Activated T-cell treated with anti-CD3 and anti-CD28 coated beads for 4 hours (primary cell): Measurements from ENCODE around the gene TSHZ2.

Experiments
- DNase-seq: peaks from one replicate; pipeline ENCODE4 v3.0.0-alpha.2; 2020

The TSHZ2 gene

DNA sequence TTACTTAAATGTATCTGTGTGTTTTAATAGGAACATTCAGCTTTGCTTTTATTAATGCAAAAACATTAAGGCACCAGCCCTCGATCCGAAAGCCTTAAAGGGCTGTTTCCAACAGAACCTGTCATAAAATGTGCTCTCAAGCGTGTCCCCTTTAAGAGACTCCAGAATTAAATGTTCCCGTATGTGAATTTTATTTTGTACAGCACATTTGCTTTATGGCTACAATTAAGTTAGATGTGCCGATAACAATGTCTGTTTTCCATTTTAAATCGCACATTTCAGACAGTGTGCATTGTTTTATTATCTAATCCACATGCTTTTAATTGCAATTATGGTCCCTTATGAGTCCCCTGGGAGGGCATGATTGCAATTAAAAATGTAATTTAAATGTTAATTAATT, 198.9 kb downstream of the TSHZ2 start:
- no peak for DNase-seq

DNA sequence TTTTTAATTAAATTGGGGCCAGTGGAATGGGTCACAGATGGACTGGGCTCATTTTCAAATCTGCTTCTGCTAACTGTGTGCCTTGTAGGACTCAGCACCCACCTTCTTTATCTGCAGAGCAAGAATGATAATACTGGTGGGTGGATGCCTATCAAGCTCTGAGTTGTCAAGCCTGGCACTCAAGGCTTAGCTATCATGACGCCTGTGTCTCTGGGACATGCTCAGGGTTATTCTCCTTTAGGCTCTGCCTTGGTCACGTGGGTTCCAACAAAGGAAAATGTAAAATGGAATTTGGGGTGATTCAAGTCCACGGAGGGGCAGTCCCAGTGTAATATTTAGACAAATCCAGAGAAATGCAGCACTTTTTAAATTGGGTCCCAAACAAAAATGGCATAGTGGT, 202.3 kb downstream of the TSHZ2 start:
- no peak for DNase-seq

DNA sequence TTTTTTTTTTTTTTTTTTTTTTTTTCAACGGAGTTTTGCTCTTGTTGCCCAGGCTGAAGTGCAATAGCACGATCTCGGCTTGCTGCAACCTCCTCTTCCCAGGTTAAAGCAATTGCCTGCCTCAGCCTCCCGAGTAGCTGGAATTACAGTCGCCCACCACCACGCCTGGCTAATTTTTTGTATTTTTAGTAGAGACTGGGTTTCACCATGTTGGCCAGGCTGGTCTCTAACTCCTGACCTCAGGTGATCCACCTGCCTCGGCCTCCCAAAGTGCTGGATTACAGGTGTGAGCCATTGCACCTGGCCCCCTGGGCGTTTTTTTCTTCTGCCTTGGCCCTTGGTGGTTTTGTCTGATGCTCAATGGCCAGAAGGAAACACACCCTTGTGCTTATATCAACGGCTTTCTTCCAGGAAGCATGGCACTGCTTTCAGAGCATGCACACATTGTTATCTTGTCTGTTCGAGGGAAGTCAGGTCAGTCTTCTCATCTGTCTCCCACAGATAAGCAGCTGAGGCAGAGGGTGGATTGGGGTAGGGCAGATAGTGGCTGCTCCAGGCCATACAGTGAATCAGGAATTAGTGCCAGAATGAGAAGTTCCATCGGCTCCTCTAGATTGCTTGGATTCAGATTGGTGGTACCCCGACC, 203.1 kb downstream of the TSHZ2 start:
- no peak for DNase-seq

DNA sequence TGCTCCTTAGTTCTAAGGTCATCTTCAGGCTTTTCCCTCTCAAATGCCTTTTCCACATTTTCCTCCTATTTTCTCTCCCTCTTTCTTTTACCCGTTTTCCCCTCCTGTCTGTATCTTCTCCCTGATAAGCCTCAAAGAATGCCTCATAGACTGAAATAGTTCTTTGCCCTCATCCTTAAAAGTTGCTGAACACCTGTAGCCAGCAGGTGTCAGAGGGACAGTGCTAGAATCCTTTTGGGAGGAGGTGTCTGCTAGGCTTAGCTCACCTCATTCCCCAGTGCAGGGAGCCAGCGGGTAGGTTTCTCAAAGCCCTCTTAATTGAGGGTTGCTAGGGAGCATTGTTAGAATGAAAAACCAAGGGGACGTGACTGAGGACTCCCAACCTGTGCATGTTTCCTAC, 204.0 kb downstream of the TSHZ2 start:
- no peak for DNase-seq

DNA sequence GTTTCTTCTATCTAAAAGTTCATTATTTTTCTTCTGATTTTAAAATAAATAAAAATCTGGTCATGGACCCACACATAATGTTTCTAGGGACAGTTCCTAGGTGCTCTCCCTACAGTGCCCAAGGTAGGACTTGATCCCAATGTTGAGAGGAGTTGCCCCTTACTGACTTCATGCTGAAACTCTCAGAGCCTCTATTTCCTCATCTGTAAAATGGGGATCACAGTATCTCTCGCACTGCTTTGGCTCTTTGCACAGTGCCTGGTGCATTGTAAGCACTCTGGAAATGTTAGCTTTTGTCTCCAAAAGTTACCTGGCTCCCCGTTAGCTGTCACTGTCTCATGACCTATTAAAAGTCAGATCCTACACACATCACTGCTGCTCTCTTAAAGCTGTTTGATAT, 205.5 kb downstream of the TSHZ2 start:
- DNase-seq: no peak

DNA sequence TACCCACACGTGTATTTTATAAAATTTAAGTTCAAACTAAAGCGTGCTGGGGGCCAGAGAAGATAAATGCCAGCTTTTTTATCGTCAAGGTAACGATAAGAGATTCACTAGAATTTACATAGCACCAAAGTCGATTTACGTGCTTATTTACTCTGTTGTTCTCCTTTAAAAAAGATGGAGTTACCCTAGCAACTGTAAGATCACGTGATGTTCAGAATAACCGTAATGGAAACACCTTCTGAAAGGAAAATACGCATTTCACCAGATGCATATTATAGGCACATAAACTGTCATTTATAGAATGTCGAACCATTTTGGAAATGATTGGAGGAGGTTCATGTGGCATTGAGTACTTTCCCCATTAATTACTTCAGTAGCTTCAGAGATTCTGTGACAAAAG, 207.6 kb downstream of the TSHZ2 start:
- DNase-seq: no peak

DNA sequence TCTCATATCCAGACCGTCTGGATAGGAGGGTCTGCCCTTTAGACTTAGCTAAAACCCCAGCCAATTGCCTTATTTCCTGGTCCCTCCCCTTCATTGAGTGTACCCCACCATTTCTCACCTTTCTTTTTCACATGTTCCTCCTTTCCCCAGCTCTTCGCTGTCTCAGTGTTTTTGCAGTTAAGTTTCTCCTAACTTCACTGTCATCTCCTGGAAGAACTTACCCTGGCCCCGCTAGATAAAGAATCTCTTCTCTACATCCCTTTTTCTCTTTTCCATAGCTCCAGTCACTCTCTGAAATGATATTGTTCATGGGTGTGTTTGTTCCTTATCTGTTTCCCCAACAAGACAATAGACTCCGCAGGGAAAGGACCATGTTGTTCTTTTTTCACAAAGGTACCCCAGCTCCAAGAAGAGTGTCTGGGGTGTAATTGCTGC, 208.8 kb downstream of the TSHZ2 start:
- DNase-seq: no peak

DNA sequence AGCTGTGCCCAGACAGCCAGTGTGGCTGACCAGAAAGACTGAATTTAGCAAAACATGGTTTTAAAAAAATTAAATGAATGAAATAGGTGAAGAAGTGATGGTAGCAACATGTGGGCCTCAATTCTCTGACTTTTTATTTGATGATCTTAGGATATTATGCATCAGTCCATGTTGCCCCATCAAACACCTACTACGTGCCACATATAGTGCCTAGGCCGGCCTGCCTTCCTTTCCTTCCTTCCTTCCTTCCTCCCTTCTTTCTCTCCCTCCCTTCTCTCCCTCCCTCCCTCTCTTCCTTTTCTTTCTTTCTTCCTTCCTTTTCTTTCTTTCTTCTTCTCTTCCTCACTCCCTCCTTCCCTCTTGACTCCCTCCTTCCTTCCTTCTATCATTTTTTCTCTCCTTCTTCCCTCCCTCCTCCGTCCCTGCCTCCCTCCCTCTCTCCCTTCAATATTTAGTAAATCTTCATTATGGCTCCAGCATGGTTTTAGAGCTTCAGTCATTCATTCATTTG, 209.8 kb downstream of the TSHZ2 start:
- DNase-seq: no peak

DNA sequence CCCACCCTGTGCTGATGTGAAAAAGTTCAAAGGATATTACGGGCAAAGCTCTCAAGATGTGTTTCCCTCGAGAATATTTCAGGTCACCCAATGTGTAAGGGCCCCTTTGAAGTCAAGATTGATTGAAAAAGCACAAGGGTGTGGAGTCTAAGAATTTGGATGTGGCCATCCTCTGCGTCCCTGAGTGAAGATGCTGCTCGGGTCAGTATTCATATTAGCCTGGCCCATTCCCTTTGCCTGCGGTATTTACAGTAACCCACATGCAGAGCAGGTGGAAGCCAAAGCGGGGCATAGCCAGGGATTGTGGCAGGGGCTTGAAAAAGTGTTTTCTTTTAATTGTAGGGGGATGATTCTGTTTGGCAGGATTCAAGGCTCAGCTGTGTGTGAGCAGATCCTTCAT, 211.0 kb downstream of the TSHZ2 start:
- DNase-seq: no peak

DNA sequence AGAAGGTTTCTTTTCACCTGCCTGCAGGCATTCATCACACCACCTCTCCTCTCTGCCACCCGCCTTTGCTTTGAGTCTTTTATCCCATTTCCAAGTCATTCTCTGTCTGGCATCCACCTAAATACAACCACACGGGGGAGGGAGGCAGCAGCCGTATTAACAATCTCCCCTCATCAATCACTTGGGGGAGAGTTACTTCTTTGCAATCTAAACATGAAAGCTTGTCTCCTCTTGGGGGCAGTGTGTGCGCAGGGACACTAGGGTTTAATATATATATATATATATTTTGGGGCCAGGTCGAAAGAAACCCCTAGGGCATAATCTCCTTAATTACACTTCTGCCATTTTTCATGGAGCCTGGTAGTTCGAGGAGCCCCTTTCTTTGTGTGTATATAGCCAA, 214.5 kb downstream of the TSHZ2 start:
- DNase-seq: no peak

DNA sequence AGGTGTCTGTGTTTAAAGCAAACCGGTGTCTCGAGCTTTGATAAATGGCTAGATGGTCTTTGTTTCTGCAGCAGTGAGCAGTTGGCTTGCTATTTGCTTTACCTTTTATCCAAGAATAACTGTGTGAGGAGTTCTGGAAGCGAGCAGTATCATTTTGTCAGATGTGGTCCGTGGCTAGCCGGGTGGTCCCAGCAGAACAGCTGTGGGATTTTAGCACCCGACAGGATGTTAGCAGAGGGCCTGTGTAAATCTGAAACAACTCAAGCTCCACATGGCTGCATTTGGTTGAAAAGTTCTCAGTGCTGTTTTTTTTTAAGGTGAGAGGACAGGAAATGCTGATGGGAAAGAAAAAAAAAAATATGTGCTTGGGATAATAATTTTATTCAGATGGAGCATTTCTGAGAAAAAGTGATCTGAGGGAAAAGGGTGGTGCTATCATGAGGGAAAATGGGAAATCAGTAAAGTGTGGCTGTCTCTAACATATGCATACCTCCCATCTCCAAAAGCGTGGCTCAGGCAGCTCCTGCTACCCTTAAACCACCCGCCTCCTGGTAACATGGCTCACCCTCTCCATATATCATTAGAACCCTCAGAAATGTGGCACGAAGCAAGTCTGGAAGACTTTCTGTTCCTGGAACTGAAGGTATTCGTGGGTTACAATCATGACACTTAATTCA, 215.4 kb downstream of the TSHZ2 start:
- DNase-seq: no peak

DNA sequence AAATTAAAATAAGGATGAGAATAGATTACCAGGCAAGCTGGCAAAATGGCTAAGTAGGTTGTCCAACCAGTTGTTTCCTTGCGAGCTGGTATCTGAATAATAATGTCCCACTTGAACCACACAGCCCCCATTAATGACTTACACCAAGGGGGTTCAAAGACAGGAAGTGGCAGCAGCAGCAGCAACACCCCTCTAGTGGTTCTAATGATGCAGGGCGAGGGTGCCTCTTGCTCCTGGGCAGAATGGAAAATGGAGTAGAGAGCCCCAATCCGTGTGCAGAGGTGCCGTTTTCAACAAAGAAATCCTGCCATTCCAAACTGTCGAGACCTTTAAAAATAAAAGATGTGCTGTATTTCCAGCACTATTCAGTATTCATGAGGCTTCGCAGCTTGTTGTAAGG, 218.1 kb downstream of the TSHZ2 start:
- DNase-seq: no peak

DNA sequence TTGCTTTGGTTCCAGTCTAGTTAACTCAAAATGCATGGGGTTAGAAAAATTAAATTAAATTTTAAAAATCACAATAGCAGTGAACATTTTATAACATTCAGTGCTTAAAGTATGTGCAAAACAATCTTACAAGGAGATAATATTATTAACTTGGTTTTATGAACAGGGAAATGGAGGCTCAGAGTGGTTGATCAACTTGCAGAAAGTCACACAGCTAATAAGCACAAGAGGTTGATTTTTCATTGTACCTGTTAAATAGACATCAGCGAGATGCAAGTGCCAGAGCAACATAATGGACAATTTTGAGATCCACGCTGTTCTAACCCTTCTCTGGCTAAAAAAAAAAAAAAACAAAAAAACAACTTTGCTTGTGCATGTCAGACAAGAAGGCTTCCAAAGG, 219.8 kb downstream of the TSHZ2 start:
- DNase-seq: no peak

DNA sequence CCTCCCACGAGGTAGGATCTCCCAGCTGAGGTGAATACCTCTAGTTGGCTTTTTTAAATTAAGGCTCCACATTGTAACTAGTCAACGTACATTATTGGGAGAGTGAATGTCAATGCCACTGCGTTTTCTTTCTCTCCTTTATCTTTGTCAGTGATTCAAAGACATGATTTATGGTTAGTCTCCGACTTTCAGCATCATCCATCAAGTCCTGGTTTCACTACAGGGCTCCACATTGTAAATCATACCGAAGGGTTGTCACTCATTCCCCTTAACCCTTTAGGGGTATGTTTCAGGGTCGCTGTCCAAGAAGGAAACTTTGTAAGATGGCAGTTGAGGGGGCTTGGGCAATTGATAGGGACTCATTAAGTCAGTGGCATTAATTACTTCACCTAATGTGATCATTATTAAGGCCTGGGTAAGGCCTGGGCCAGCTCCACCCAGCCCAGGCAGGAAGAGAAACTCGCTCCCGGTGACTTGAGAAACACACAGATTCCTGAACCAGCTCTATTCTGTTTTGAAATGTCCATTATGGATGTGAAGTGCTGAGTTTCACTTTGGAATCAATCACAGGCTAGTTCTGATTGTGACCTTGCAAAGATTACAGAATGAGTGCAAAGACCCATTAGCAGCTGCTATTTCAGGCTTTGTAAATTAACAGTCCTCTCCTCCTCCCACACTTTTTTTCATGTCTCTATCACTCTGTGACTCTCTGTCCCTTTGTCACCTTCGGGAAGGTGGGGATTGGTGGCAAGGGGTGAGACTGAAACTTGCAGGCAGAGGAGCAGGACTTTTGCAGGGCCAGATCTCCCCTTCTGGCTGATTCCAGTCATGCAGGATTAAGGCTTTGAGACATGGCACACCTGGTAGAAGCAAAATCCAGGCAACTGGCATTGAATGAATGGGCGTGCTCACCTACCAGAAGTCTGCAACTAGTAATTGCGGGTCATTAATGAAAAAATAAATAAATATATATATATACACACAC, 222.4 kb downstream of the TSHZ2 start:
- DNase-seq: no peak

DNA sequence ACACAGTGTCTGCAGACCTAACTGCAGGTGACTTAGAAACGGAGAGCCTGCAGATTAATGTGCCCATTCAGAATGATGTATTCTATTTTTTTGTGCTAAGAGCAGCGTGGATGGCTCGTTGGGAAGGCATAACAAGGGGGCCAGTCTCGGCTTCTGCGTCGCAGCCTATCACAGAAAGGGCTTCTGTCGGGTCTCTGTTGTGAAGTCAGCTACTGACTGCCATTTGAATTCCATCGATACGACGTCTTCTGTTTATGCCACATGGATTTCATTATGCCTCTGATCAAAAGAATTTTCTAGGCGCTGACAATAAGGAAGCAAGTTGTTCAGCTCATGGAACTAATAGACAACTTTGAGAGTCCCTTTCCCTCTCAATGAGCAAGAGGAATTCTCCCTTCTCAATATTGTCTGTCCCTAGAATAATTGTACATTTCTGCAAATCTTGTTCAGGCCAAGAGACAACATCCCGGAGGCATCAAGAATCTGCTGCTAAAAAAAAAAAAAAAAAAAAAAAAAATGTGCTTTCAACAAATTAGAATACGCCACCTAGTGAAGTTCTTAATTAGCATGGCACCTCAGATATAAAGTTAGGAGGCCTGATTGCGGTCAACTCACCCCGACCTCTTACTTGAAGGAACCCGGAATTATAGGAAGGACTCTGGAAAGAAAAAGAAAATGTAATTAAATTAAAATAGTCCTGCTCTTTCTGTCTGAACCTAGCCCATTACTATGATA, 223.9 kb downstream of the TSHZ2 start:
- no peak for DNase-seq

DNA sequence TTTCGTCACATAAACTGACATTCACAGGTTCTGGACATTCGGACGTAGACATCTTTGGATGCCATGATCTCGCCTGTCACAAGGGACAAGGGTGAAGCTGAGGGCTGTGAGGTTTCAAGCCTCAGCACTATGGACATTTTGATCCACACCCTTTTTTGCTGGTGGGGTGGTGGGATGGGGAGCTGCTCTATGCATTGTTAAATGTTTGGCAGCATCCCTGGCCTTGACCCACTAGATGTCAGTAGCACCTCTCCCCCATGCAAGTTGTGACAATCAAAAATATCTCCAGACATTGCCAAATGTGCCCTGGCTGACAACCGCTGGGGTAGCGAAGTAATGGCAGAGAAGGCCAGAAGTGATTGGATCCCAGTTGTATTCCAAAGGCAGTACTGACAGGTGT, 229.4 kb downstream of the TSHZ2 start:
- no peak for DNase-seq

DNA sequence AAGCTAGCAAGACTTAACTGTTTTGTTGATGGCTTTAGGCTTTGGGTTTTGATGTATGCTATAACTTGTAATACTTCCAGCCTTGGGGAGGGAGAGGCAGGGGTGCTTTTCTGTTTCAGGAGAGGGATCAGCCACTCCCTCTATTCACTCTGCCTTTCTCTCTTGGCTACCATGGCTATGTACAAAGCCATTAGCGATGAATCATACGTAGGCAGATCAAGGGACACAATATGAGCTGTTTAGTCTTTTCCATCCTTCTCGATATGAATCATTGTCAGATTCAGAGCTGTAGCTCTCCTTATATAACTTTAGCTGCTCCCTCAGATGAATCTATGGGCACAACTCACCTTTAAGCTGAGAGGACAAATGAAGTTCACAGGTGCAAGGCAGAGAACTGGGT, 230.6 kb downstream of the TSHZ2 start:
- DNase-seq: no peak

DNA sequence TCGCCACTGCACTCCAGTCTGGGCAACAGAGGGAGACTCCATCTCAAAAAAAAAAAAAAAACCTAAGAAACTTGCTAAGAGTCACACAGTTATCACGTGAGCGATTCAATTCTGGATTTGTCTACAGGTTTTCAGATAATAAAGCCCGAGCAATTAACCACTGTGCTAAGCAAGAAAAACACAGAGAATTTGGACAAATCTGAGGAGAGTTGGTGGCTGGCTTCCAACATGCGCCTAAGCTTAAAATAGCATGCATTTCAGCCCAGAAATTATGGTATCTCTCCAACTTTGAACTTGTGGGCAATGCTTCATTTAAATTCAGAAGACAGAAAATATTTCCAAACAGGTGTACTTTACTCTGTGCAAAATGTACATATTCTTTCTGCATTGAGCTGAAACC, 232.9 kb downstream of the TSHZ2 start:
- no peak for DNase-seq

DNA sequence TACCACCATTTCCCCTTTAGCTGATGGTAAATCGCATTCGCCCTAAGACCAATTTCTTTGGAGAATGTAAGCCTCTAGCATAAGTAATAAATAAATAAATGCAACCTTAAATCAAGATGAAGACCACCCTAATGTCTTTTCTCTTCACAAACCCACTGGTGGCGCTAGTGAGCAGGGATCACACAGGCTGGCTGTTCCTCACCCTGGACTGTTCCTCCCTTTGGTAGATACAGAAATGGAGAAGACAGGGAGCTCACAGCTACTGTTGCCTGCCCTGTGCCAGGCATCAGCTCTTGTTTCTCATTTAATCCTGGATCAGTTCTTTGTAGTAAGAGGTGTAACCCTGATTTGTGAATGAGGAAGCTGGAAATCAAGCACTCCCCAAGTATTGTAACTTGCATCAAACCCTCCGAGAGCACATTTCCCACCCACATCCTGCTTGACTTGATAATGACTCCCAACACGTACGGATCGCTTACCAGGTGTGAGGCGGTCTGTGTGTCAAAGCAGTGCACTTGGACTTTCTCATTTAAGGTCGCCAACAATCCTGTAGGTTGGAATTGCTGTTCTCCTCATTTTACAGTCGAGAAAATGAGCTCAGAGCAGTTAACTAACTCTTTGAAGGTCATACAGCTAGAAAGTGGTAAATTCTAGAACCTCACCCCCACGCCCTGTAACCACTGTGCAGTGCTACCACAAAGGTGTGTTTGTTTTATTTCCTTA, 236.1 kb downstream of the TSHZ2 start:
- no peak for DNase-seq

DNA sequence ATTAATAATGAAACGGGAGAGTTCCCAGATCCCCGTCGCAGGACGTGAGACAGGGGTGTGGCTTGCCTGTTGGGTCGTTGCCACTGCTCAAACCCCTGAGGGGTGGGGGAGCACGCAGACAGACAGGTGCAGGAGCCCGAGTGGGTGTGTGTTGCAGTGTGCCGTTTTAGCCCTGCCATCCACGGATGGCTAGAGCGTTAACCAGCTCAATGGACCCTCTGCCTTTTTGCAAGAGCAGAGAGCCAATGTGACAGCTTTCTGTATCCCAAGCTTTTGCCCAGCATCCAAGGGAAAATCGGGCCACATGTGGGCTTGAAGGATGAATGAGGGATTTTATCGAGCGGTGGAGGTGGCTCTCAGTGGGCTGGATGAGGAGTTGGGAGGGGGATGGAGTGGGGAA, 237.9 kb downstream of the TSHZ2 start:
- no peak for DNase-seq

DNA sequence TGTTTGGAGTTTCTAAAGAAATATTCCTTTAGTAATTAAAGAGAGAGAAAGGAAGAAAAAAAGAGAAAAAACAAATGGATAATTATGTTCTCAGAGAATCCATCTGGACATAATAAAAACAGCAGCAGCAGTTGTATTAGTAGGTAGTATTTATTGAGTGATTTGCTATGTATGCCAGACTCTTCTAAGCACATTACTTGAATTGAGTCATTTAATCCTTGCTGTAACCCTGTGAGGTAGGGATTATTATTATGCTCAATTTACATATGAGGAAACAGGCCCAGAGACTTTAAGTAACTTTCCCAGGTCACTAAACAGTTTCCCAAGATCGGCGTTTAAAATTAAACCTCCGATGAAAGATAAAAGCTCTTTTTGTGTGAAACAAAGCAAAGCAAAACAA, 238.8 kb downstream of the TSHZ2 start:
- DNase-seq: no peak

DNA sequence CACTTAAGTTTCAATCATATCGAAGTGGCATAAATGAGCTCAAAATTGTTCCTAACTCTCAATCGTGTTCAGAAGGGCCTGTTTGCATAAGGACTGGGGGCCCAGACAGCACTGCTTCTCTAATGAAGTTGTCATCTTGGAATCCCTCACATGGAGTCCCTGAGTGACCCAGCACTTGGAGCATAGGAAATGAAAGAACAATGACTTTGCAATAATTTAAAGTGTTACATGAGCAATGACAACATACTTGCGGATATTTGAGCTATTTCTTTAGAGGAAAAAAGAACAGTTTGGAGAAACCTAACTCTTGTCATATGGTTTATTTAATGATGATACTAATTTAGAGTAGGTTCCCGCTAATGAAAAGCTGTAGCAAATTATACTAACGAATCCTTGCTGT, 239.9 kb downstream of the TSHZ2 start:
- DNase-seq: no peak
